ENCODE measurements around the gene ITIH4. TPM values are rescaled to one million over a fixed set of nuclear protein-coding genes. Genes with fewer than 3 reads are reported as not detected.

Gene ITIH4
- total and polyA plus RNA-seq, 2 donors (not counting 1 experiment from before 2014, with no cell fraction given), result 21.5 to 38.5 TPM

GRCh38 chr3:52816199-52816598 is 14.3 kb downstream of the ITIH4 start:
- Histone ChIP-seq H2AFZ (ENCODE audit: insufficient read depth, low read depth, low read length, poor library complexity, severe bottlenecking) (no peak overlapping the region), H3K9me3 (ENCODE audit: control extremely low read depth in 1 of 3, control insufficient read depth in 2 of 3, insufficient read depth in 1 of 3, low read length in 2 of 3) (no peaks in the 10 kb centered on the region), H3K36me3 (replicated peaks in 1 of 2; ENCODE audit: control extremely low read depth in 1 of 2, control insufficient read depth in 1 of 2, extremely low read depth in 1 of 2, insufficient read depth in 2 of 2, low read length in 1 of 2) (no peaks in the 10 kb centered on the region), H4K20me1 (ENCODE audit: control insufficient read depth, insufficient read depth, low read length, poor library complexity, severe bottlenecking) (no peaks in the 10 kb centered on the region), H3K4me2 (replicated peaks; ENCODE audit: low read depth, low read length, poor library complexity, severe bottlenecking) (no peak overlapping the region), H3K4me3 (ENCODE audit: control extremely low read depth in 1 of 5, extremely low read depth in 1 of 5, insufficient read depth in 1 of 5, low read depth in 2 of 5, low read length in 4 of 5) (no peak overlapping the region), H3K9ac (ENCODE audit: low read length) (no peak overlapping the region), H3K27me3 (replicated peaks in 1 of 4; ENCODE audit: control extremely low read depth in 1 of 4, control insufficient read depth in 3 of 4, insufficient read depth in 4 of 4, low read length in 3 of 4) (no peaks in the 10 kb centered on the region), H3K27ac (ENCODE audit: low read length in 2 of 2) (no peak overlapping the region), H3K79me2 (ENCODE audit: control insufficient read depth, insufficient read depth, low read length) (no peaks in the 10 kb centered on the region), H3K4me1 (ENCODE audit: control insufficient read depth in 2 of 2, insufficient read depth in 2 of 2, low read length in 2 of 2) (no peaks in the 10 kb centered on the region)
- Mint-ChIP-seq H3K27ac (no peak overlapping the region), H3K27me3 (no peaks in the 10 kb centered on the region), H3K4me3 (no peak overlapping the region), H3K9me3 (ENCODE audit: insufficient read depth) (no peaks in the 10 kb centered on the region), H3K4me1 (no peaks in the 10 kb centered on the region)
- ChIA-PET POLR2A (no interaction called here), CTCF (interaction anchor here (1.7 kb wide), 1 partner anchor 17 kb away, joined by 3 read pairs; no protein-coding TSS in a partner anchor)
- no peak for DNase-seq
- TF ChIP-seq EZH2 (IDR thresholded peaks at IDR 0.05; ENCODE audit: borderline replicate concordance, insufficient read depth, low read depth, low read length, poor library complexity, severe bottlenecking) (no peak), CTCF (IDR thresholded peaks at IDR 0.05) (no peak)
- intact Hi-C loops (cut with micrococcal nuclease), result no loop called here
- ATAC-seq (ENCODE audit: low read depth), result no peak
- WGBS (ENCODE audit: insufficient coverage), result 92% methylated on average over 2 of the region's 6 CpGs

GRCh38 chr3:52813810-52814209 is 16.7 kb downstream of the ITIH4 start:
- Mint-ChIP-seq H3K27me3 (no peaks in the 10 kb centered on the region), H3K27ac (no peak overlapping the region), H3K4me3 (no peak overlapping the region), H3K9me3 (ENCODE audit: insufficient read depth) (no peaks in the 10 kb centered on the region), H3K4me1 (no peaks in the 10 kb centered on the region)
- ChIA-PET POLR2A (no interaction called here), CTCF (no interaction called here)
- Histone ChIP-seq H3K27me3 (replicated peaks in 1 of 4; ENCODE audit: control extremely low read depth in 1 of 4, control insufficient read depth in 3 of 4, insufficient read depth in 4 of 4, low read length in 3 of 4) (no peaks in the 10 kb centered on the region), H3K36me3 (replicated peaks in 1 of 2; ENCODE audit: control extremely low read depth in 1 of 2, control insufficient read depth in 1 of 2, extremely low read depth in 1 of 2, insufficient read depth in 2 of 2, low read length in 1 of 2) (no peaks in the 10 kb centered on the region), H3K4me2 (replicated peaks; ENCODE audit: low read depth, low read length, poor library complexity, severe bottlenecking) (no peak overlapping the region), H3K9ac (ENCODE audit: low read length) (no peak overlapping the region), H3K4me3 (ENCODE audit: control extremely low read depth in 1 of 5, extremely low read depth in 1 of 5, insufficient read depth in 1 of 5, low read depth in 2 of 5, low read length in 4 of 5) (no peak overlapping the region), H3K4me1 (ENCODE audit: control insufficient read depth in 2 of 2, insufficient read depth in 2 of 2, low read length in 2 of 2) (no peaks in the 10 kb centered on the region), H3K79me2 (ENCODE audit: control insufficient read depth, insufficient read depth, low read length) (no peaks in the 10 kb centered on the region), H2AFZ (ENCODE audit: insufficient read depth, low read depth, low read length, poor library complexity, severe bottlenecking) (no peak overlapping the region), H3K27ac (ENCODE audit: low read length in 2 of 2) (no peak overlapping the region), H3K9me3 (ENCODE audit: control extremely low read depth in 1 of 3, control insufficient read depth in 2 of 3, insufficient read depth in 1 of 3, low read length in 2 of 3) (no peaks in the 10 kb centered on the region), H4K20me1 (ENCODE audit: control insufficient read depth, insufficient read depth, low read length, poor library complexity, severe bottlenecking) (no peaks in the 10 kb centered on the region)
- DNase-seq (no peak), ATAC-seq (ENCODE audit: low read depth) (no peak)
- 97% methylated on average over 8 of the region's 8 CpGs for WGBS (ENCODE audit: insufficient coverage)
- TF ChIP-seq CTCF (IDR thresholded peaks at IDR 0.05) (no peak), EZH2 (IDR thresholded peaks at IDR 0.05; ENCODE audit: borderline replicate concordance, insufficient read depth, low read depth, low read length, poor library complexity, severe bottlenecking) (no peak)
- intact Hi-C loops (cut with micrococcal nuclease), result no loop called here

Data from B cell (primary cell).